ENCODE measurements around the gene KRTAP5-10.
"Not testable (repeated sequence)": the region's sequence is repeated elsewhere in the genome, so short reads cannot be mapped to it uniquely, and the experiment has no call there.

GRCh38 chr11:71582969-71583368 lies 17.6 kb downstream of the KRTAP5-10 start:
- TF ChIP-seq CTCF (conservative IDR thresholded peaks at IDR 0.05 in 1 of 2, IDR thresholded peaks at IDR 0.05 in 1 of 2; ENCODE audit: low read depth in 1 of 2, low read length in 2 of 2); EZH2 (IDR thresholded peaks at IDR 0.05; ENCODE audit: low read length, missing control alignments): not testable (repeated sequence)

Measured in fibroblast of lung (primary cell).